ENCODE data around the gene ANAPC2. TPM values are rescaled to one million over a fixed set of nuclear protein-coding genes. Genes with fewer than 3 reads are reported as not detected.

Gene ANAPC2
- total and polyA plus RNA-seq, 7 donors = 12.5 to 49.3 (median 23.2) TPM

DNA sequence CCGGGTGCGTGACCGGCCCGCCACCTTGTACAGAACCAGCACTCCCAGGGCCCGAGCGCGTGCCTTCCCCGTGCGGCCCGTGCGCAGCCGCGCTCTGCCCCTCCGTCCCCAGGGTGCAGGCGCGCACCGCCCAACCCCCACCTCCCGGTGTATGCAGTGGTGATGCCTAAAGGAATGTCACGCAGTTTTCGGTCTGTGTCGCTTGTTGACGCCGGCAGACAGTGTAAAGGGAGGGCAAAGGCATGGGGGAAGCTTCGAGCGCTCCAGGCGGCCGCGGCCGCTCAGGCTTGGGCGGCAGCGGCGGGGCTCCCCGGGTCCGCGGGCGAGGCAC, 19.8 kb downstream of the ANAPC2 start:
- Histone ChIP-seq H3K4me1 (peaks cover 0 to 30% (median 29%) of the 10 kb centered on the region in 4 donors), H3K4me3 (peak overlapping the region in 3 of 4 donors; percentile 27 to 42 (median 37)), H3K36me3 (no peaks in the 10 kb centered on the region), H3K27me3 (peaks cover 69 to 100% (median 77%) of the 10 kb centered on the region in 3 donors), H3K9me3 (no peaks in the 10 kb centered on the region), H3K27ac (no peak overlapping the region)
- TF ChIP-seq POLR2AphosphoS5 (IDR thresholded peaks at IDR 0.05) (no peak), POLR2A (IDR thresholded peaks at IDR 0.05) (no peak), EP300 (IDR thresholded peaks at IDR 0.05) (no peak)
- TF ChIP-seq, protein P1, sequence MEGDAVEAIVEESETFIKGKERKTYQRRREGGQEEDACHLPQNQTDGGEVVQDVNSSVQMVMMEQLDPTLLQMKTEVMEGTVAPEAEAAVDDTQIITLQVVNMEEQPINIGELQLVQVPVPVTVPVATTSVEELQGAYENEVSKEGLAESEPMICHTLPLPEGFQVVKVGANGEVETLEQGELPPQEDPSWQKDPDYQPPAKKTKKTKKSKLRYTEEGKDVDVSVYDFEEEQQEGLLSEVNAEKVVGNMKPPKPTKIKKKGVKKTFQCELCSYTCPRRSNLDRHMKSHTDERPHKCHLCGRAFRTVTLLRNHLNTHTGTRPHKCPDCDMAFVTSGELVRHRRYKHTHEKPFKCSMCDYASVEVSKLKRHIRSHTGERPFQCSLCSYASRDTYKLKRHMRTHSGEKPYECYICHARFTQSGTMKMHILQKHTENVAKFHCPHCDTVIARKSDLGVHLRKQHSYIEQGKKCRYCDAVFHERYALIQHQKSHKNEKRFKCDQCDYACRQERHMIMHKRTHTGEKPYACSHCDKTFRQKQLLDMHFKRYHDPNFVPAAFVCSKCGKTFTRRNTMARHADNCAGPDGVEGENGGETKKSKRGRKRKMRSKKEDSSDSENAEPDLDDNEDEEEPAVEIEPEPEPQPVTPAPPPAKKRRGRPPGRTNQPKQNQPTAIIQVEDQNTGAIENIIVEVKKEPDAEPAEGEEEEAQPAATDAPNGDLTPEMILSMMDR (IDR thresholded peaks at IDR 0.05) = no peak
- intact Hi-C loops (cut with DNase I) = no loop called here
- 0 to 1% methylated on average over 36 of the region's 36 CpGs for WGBS, 2 donors
- no peak for DNase-seq

DNA sequence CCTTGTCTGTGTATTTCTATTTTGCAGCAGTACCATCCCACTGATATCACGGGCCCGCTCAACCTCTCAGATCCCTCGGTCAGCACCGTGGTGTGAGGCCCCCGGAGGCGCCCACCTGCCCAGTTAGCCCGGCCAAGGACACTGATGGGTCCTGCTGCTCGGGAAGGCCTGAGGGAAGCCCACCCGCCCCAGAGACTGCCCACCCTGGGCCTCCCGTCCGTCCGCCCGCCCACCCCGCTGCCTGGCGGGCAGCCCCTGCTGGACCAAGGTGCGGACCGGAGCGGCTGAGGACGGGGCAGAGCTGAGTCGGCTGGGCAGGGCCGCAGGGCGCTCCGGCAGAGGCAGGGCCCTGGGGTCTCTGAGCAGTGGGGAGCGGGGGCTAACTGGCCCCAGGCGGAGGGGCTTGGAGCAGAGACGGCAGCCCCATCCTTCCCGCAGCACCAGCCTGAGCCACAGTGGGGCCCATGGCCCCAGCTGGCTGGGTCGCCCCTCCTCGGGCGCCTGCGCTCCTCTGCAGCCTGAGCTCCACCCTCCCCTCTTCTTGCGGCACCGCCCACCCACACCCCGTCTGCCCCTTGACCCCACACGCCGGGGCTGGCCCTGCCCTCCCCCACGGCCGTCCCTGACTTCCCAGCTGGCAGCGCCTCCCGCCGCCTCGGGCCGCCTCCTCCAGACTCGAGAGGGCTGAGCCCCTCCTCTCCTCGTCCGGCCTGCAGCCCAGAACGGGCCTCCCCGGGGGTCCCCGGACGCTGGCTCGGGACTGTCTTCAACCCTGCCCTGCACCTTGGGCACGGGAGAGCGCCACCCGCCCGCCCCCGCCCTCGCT, 20.4 kb downstream of the ANAPC2 start:
- Histone ChIP-seq H3K27me3 (peaks cover 75 to 100% (median 83%) of the 10 kb centered on the region in 3 donors), H3K27ac (no peak overlapping the region)
- intact Hi-C loops (cut with DNase I) = no loop called here

DNA sequence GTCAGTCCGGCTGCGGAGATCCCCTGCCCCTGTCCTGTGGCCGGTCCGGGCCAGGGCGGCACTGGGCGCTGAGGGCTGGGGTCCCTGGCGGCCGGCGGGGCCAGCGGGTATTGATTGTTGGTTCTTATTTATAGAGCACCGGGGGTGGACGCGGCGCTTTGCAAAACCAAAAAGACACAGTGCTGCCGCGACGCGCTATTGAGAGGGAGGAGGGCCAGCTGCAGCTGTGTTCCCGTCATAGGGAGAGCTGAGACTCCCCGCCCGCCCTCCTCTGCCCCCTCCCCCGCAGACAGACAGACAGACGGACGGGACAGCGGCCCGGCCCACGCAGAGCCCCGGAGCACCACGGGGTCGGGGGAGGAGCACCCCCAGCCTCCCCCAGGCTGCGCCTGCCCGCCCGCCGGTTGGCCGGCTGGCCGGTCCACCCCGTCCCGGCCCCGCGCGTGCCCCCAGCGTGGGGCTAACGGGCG, 21.0 kb downstream of the ANAPC2 start:
- peaks cover 0 to 42% (median 41%) of the 10 kb centered on the region in 4 donors for H3K4me1 ChIP-seq
- H3K4me3 ChIP-seq = no peak overlapping the region
- peaks cover 81 to 100% (median 89%) of the 10 kb centered on the region in 3 donors for H3K27me3 ChIP-seq
- H3K9me3 ChIP-seq = no peaks in the 10 kb centered on the region
- no peaks in the 10 kb centered on the region for H3K36me3 ChIP-seq
- no peak overlapping the region for H3K27ac ChIP-seq
- WGBS, 2 donors = 14 to 25% methylated on average over 44 of the region's 44 CpGs
- DNase-seq = no peak
- no peak for TF ChIP-seq POLR2A (IDR thresholded peaks at IDR 0.05)
- no peak for TF ChIP-seq POLR2AphosphoS5 (IDR thresholded peaks at IDR 0.05)
- no peak for TF ChIP-seq EP300 (IDR thresholded peaks at IDR 0.05)
- TF ChIP-seq, protein P1 (IDR thresholded peaks at IDR 0.05) = no peak
- intact Hi-C loops (cut with DNase I) = no loop called here

More for the DNA sequence above, 20.4 kb downstream of the ANAPC2 start:
- Histone ChIP-seq H3K4me1 (peaks cover 0 to 36% (median 35%) of the 10 kb centered on the region in 4 donors), H3K4me3 (peak overlapping the region in 3 of 4 donors; percentile 27 to 42 (median 37)), H3K9me3 (no peaks in the 10 kb centered on the region), H3K36me3 (no peaks in the 10 kb centered on the region)
- DNase-seq = no peak
- 3 to 7% methylated on average over 57 of the region's 57 CpGs for WGBS, 2 donors
- TF ChIP-seq POLR2A (IDR thresholded peaks at IDR 0.05) = no peak
- no peak for TF ChIP-seq EP300 (IDR thresholded peaks at IDR 0.05)
- TF ChIP-seq, protein P1 (IDR thresholded peaks at IDR 0.05) = no peak
- TF ChIP-seq POLR2AphosphoS5 (IDR thresholded peaks at IDR 0.05) = no peak

DNA sequence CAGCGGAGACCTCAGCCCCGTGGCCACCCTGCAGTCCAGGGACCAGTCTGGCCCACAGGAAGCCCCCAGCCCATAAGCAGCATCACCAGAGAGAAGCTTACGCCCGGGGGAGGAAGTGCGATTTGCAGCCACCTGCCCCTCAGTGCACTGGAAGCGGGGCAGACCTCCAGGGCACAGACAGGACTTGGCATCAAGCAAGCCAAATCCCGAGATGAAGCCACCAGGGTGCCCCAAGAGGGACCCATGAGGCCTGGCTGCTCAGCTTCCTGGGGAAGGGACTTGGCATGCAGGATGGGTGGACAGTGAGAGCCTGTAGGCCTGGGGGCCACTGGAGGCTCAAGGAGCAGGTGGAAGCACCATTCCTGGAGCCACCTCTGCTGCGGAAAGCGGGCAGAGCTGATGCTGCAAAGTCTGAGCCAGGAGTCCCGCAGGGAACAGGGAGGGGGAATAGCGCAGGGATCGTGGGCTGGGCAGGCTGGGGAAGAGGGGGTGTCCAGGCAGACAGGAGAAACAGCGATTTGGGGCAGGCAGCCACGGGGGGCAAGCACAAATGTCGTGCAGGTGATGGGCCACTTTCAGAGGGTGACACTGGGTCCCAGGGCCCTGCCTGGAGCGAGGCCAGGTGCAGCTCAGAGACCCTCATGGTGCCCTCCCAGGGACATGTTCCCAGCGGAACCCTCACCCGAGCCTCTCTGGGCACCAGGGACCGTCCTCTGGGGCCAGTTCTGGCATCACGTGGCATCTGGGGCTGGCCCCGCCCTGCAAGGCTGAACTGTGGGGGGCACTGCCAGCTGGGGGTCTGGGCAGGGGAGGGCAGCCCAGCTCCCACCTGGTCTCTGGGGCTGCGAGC, 21.8 kb downstream of the ANAPC2 start:
- H3K27me3 ChIP-seq = peaks cover 88 to 100% (median 96%) of the 10 kb centered on the region in 3 donors
- intact Hi-C loops (cut with DNase I) = no loop called here
- H3K9me3 ChIP-seq = no peaks in the 10 kb centered on the region

More for the DNA sequence above, 21.8 kb downstream of the ANAPC2 start:
- no peak overlapping the region for H3K27ac ChIP-seq
- no peak overlapping the region for H3K4me3 ChIP-seq
- 61 to 74% methylated on average over 22 of the region's 22 CpGs for WGBS, 2 donors
- DNase-seq = no peak
- TF ChIP-seq POLR2A (IDR thresholded peaks at IDR 0.05) (no peak), EP300 (IDR thresholded peaks at IDR 0.05) (no peak), POLR2AphosphoS5 (IDR thresholded peaks at IDR 0.05) (no peak)
- TF ChIP-seq, protein P1 (IDR thresholded peaks at IDR 0.05) = no peak
- H3K4me1 ChIP-seq = peaks cover 0 to 49% (median 48%) of the 10 kb centered on the region in 4 donors
- no peaks in the 10 kb centered on the region for H3K36me3 ChIP-seq

Data from sigmoid colon (tissue), 7 donors.